ENCODE measurements around the gene CCDC183. TPM values are rescaled to one million over a fixed set of nuclear protein-coding genes. Genes with fewer than 3 reads are reported as not detected.
"Not testable (repeated sequence)": the region's sequence is repeated elsewhere in the genome, so short reads cannot be mapped to it uniquely, and the experiment has no call there.

The CCDC183 gene
- total RNA-seq, 2 experiments from 2014 or later = 0.47 to 0.55 TPM

GRCh38 chr9:136786451-136786850 lies 9.7 kb upstream of the CCDC183 start:
- H3K27me3 Mint-ChIP-seq = no peaks in the 10 kb centered on the region
- H3K4me3 Mint-ChIP-seq = no peak overlapping the region
- H3K36me3 Mint-ChIP-seq (ENCODE audit: low read depth) = no peaks in the 10 kb centered on the region
- H3K27ac Mint-ChIP-seq = no peak overlapping the region
- H3K9me3 Mint-ChIP-seq (ENCODE audit: low read depth) = no peaks in the 10 kb centered on the region
- DNase-seq (no peak), ATAC-seq (no peak)
- POLR2A ChIA-PET = no interaction called here
- CTCF ChIA-PET = interaction anchor here (0.6 to 2.5 kb wide), 7 partner anchors 8 to 658 kb away, joined by 3 to 17 read pairs (median 3); no protein-coding TSS in a partner anchor
- intact Hi-C loops (cut with DNase I, micrococcal nuclease) = loop anchor here in 1 of 2 experiments (10.0 kb wide), 2 partner anchors 278 to 438 kb away; partner anchors contain the start of genes CYSRT1, RNF208 and RNF224
- peaks cover 13% of the 10 kb centered on the region for H3K4me1 Mint-ChIP-seq

DNA sequence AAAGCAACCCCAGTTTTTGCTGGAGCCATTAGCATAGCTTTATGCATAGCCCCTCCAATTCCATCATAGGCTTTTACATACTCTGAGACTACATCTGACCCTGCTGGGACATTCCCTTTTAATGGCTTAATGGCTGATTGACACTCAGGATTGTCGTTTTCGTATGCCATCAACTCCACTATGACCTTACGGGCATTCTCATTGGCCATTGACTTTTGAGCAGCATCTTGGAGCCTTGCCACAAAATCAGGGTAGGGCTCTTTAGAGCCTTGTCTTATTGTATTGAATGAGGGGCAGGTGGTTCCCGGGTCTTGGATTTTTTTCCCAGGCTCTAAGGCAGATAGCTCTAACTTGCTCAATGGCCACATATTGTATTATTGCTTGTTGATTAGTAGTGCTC lies 9.2 kb upstream of the CCDC183 start:
- not testable (repeated sequence) for H3K27ac Mint-ChIP-seq, ATAC-seq

DNA sequence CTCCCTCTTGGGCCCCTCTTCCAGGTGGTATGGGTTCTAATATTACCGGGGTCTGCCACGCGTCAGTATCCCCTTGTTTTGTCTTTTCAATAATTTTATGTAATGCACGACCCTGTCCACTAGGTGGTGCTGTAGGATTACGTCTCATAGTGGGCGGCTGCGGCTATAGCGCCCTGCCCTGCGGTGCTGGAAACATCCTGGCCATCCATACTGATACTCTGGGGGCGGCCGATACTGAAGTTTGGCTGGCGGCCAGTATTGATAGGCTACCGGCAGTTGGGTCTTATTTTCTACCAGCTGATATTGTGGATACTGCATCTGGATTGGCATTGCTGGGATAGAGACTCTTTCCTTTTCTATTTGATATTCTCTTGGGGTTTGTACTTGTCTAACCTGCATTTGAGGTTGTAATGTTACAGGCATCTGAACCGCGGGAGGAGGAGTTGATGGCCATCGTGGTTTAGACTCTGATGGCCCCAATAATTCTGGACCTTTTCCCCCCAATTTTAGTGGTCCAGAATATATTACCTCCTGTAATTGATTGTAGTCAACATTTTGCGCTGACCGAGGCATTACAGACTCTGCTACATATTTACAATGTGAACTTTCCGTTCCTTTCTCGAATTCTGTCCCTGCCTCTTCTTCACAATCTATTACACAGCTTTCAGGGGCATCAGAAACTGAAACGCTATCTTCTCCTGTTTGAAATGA lies 8.3 kb upstream of the CCDC183 start:
- Mint-ChIP-seq H3K36me3 (ENCODE audit: low read depth) (no peaks in the 10 kb centered on the region), H3K27ac (no peak overlapping the region), H3K9me3 (ENCODE audit: low read depth) (no peaks in the 10 kb centered on the region), H3K4me3 (no peak overlapping the region), H3K27me3 (no peaks in the 10 kb centered on the region), H3K4me1 (peaks cover 19% of the 10 kb centered on the region)
- DNase-seq (peak; percentile 87), ATAC-seq (no peak)
- CTCF ChIA-PET = interaction anchor here (0.6 to 2.5 kb wide), 10 partner anchors 10 to 308 kb away, joined by 3 to 17 read pairs (median 4); no protein-coding TSS in a partner anchor
- intact Hi-C loops (cut with DNase I, micrococcal nuclease) = loop anchor here (1.0 to 10.0 kb wide), 4 partner anchors 247 to 437 kb away; partner anchors contain the start of genes CYSRT1 (in 1 of the 2), RNF208 (in 1 of the 2) and RNF224 (in 1 of the 2)
- POLR2A ChIA-PET = interaction anchor here (0.6 kb wide), 1 partner anchor 85 kb away, joined by 3 read pairs; no protein-coding TSS in a partner anchor

More for the DNA sequence above, 9.2 kb upstream of the CCDC183 start:
- POLR2A ChIA-PET; H3K36me3 Mint-ChIP-seq (ENCODE audit: low read depth); H3K9me3 Mint-ChIP-seq (ENCODE audit: low read depth); H3K27me3 Mint-ChIP-seq; DNase-seq; H3K4me3 Mint-ChIP-seq: not testable (repeated sequence)
- intact Hi-C loops (cut with DNase I, micrococcal nuclease) = loop anchor here (1.0 to 10.0 kb wide), 4 partner anchors 248 to 438 kb away; partner anchors contain the start of genes CYSRT1 (in 1 of the 2), RNF208 (in 1 of the 2) and RNF224 (in 1 of the 2)
- CTCF ChIA-PET = interaction anchor here (0.6 to 2.5 kb wide), 6 partner anchors 9 to 658 kb away, joined by 3 to 17 read pairs (median 4); no protein-coding TSS in a partner anchor
- H3K4me1 Mint-ChIP-seq = peaks cover 15% of the 10 kb centered on the region

GRCh38 chr9:136788644-136789522 lies 7.3 kb upstream of the CCDC183 start:
- peaks cover 19% of the 10 kb centered on the region for H3K4me1 Mint-ChIP-seq
- not testable (repeated sequence) for H3K9me3 Mint-ChIP-seq (ENCODE audit: low read depth); DNase-seq; H3K27ac Mint-ChIP-seq; H3K4me3 Mint-ChIP-seq; H3K36me3 Mint-ChIP-seq (ENCODE audit: low read depth); H3K27me3 Mint-ChIP-seq; ATAC-seq
- ChIA-PET POLR2A (interaction anchor here (0.6 kb wide), 1 partner anchor 84 kb away, joined by 3 read pairs; no protein-coding TSS in a partner anchor), CTCF (interaction anchor here (0.7 to 2.5 kb wide), 6 partner anchors 11 to 275 kb away, joined by 3 to 17 read pairs (median 5); no protein-coding TSS in a partner anchor)
- intact Hi-C loops (cut with DNase I, micrococcal nuclease) = loop anchor here in 1 of 2 experiments (10.0 kb wide), 2 partner anchors 276 to 436 kb away; partner anchors contain the start of genes CYSRT1, RNF208 and RNF224

DNA sequence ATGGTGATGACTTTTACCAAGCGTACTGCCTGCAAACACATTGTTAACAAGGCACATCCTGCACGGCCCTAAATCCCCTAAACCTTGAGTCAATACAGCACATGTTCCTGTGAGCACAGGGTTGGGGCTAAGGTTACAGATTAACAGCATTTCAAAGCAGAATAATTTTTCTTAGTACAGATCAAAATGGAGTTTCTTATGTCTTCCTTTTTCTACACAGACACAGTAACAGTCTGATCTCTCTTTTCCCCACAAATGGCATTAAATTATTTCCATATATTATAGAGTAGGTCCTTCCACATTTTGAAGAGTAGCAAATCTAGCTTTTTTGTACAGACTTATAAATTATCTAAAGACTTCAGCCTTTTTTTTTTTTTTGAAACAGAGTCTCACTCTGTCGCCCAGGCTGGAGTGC lies 6.6 kb upstream of the CCDC183 start:
- Mint-ChIP-seq H3K4me3 (no peak overlapping the region), H3K4me1 (peaks cover 19% of the 10 kb centered on the region), H3K9me3 (ENCODE audit: low read depth) (no peaks in the 10 kb centered on the region), H3K36me3 (ENCODE audit: low read depth) (no peaks in the 10 kb centered on the region), H3K27ac (no peak overlapping the region), H3K27me3 (no peaks in the 10 kb centered on the region)
- ATAC-seq (no peak), DNase-seq (no peak)
- ChIA-PET CTCF (interaction anchor here (1.5 to 1.7 kb wide), 2 partner anchors 17 to 240 kb away, joined by 3 to 7 read pairs; no protein-coding TSS in a partner anchor), POLR2A (no interaction called here)
- intact Hi-C loops (cut with DNase I, micrococcal nuclease) = loop anchor here in 1 of 2 experiments (10.0 kb wide), 2 partner anchors 275 to 435 kb away; partner anchors contain the start of genes CYSRT1, RNF208 and RNF224

DNA sequence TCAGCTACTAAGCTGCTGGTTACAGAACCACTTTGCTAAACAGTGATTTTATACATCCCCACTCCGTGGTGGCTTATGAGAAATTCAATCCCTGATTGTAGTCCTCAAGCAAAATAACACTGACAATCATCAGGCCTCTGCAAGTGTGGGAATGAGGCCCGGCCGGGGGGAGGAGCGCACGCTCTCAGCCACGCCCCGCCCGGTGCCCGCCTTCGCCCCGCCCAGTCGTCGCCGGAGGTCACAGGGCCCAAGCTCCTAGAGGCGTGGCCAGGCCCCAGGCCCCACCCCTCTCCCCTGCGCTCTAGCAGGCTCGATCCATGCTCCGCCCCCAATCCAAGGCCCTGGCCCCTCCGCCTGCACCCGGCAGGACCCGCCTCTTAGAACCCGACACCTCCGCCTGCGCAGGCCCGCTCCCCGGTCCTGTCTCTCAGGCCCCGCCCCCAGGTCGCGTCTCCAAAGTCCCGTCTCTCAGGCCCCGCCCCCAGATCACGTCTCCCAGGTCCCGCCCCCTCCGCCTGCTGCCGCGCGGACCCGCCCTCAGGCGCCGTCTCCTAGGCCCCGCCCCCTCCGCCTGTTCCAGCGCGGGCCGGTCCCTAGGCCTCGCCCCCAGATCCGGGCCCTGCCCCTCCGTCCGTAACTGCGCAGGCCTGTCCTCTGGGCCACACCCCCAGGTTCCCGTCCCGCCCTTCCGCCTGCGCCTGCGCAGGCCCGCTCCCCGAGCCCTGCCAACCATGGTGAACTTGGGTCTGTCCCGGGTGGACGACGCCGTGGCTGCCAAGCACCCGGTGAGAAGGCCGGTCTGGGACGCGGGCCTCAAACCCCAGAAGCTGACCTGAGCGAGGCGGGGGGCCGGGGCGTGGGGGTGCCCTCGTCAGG lies 5.3 kb upstream of the CCDC183 start, which contains the start of gene TMEM141:
Gene TMEM141 (plus strand): TSS at position 705 of the 876 bp plus-strand sequence. CDS start 27 bp downstream, at position 732.
- Mint-ChIP-seq H3K9me3 (ENCODE audit: low read depth) (no peaks in the 10 kb centered on the region), H3K36me3 (ENCODE audit: low read depth) (no peaks in the 10 kb centered on the region), H3K27me3 (no peaks in the 10 kb centered on the region), H3K27ac (peak within 1 kb of the TSS; percentile 84), H3K4me1 (peaks cover 19% of the 10 kb centered on the region), H3K4me3 (peak within 1 kb of the TSS; percentile 80)
- CTCF ChIA-PET = interaction anchor here (0.6 to 1.7 kb wide), 7 partner anchors 16 to 803 kb away, joined by 3 to 7 read pairs (median 3); partner anchors contain the start of gene NPDC1
- POLR2A ChIA-PET = interaction anchor here (0.5 to 0.9 kb wide), 4 partner anchors 10 to 296 kb away, joined by 3 to 6 read pairs (median 4); partner anchors contain the start of gene MAN1B1
- intact Hi-C loops (cut with DNase I, micrococcal nuclease) = loop anchor here (1.0 to 10.0 kb wide), 31 partner anchors 9 to 814 kb away; partner anchors contain the start of genes MAN1B1 (in 2 of the 2), PAXX (in 2 of the 2), PHPT1 (in 2 of the 2) and TRAF2 (in 2 of the 2)
- DNase-seq (peak; percentile 100), ATAC-seq (peak; percentile 93)

DNA sequence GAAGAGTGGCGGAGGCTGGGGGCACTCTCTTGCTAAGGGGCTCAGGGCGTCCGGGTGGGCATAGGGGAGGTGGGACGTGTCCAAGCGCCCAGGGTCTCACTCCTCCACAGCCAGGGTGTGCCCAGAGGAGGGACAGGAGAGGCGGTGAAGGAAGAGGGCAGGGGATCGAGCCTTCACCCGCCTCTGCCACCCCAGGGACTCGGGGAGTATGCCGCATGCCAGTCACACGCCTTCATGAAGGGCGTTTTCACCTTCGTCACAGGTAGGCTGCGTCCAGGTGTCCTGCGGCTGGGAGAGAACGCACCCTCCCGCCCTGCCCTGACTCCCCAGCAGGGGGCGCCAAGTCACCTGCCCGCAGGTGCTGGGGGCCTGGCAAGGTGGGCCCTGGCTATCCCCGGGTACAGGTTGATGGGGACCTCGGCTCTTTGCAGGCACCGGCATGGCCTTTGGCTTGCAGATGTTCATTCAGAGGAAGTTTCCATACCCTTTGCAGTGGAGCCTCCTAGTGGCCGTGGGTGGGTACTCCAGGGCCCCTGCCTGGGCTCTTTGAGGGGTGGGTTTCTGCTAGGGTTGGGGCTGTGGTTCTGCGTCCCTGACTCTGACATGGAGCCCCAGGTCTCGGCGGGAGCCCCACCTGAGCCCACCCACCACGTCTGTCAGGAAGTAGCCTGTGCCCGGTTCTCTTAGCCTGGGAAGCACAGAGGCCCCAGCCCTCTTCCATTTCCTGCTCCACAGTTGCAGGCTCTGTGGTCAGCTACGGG lies 4.4 kb upstream of the CCDC183 start:
- CTCF ChIA-PET = interaction anchor here (0.6 to 1.2 kb wide), 6 partner anchors 10 to 505 kb away, joined by 3 to 5 read pairs (median 3); no protein-coding TSS in a partner anchor
- intact Hi-C loops (cut with DNase I, micrococcal nuclease) = loop anchor here (1.0 to 10.0 kb wide), 28 partner anchors 9 to 813 kb away; partner anchors contain the start of genes PAXX (in 2 of the 2), PHPT1 (in 2 of the 2), TRAF2 (in 2 of the 2) and ANAPC2 (in 1 of the 2)
- H3K36me3 Mint-ChIP-seq (ENCODE audit: low read depth) = no peaks in the 10 kb centered on the region
- H3K27me3 Mint-ChIP-seq = no peaks in the 10 kb centered on the region
- DNase-seq (peak; percentile 80), ATAC-seq (peak; percentile 8)
- H3K4me1 Mint-ChIP-seq = peaks cover 26% of the 10 kb centered on the region
- no peaks in the 10 kb centered on the region for H3K9me3 Mint-ChIP-seq (ENCODE audit: low read depth)
- H3K4me3 Mint-ChIP-seq = peak overlapping the region; percentile 80
- POLR2A ChIA-PET = no interaction called here
- H3K27ac Mint-ChIP-seq = peak overlapping the region; percentile 84

- POLR2A ChIA-PET = no interaction called here
These were observed 3.6 kb upstream of the CCDC183 start for GRCh38 chr9:136792321-136793085.

More at GRCh38 chr9:136792321-136793085, 3.6 kb upstream of the CCDC183 start:
- Mint-ChIP-seq H3K27ac (peak overlapping the region; percentile 70), H3K36me3 (ENCODE audit: low read depth) (no peaks in the 10 kb centered on the region), H3K4me1 (peaks cover 28% of the 10 kb centered on the region), H3K9me3 (ENCODE audit: low read depth) (no peaks in the 10 kb centered on the region), H3K27me3 (no peaks in the 10 kb centered on the region), H3K4me3 (peak overlapping the region; percentile 80)
- intact Hi-C loops (cut with DNase I, micrococcal nuclease) = loop anchor here (5.0 to 10.0 kb wide), 3 partner anchors 95 to 548 kb away; partner anchors contain the start of genes QSOX2 (in 1 of the 2) and TRAF2 (in 1 of the 2)
- no peak for ATAC-seq
- CTCF ChIA-PET = interaction anchor here (0.5 to 1.2 kb wide), 9 partner anchors 10 to 506 kb away, joined by 3 to 5 read pairs (median 3); no protein-coding TSS in a partner anchor
- peak; percentile 34 for DNase-seq

Measured in activated CD4-positive, alpha-beta T cell treated with anti-CD3 and anti-CD28 coated beads for 36 hours (primary cell).